Measurements from ENCODE around the gene OR6S1. TPM values are rescaled to one million over a fixed set of nuclear protein-coding genes. Genes with fewer than 3 reads are reported as not detected.

The OR6S1 gene
- total RNA-seq, 1 experiment from 2014 or later: not detected

- peaks cover 6% of the 10 kb centered on the region; the same call in 1 of the 2 replicates for H3K4me1 ChIP-seq
- no peak for DNase-seq
- ChIA-PET CTCF (interaction anchor here (2.1 kb wide), 1 partner anchor 23 kb away, joined by 10 read pairs; no protein-coding TSS in a partner anchor), POLR2A (no interaction called here)
- H3K36me3 ChIP-seq (ENCODE audit: control insufficient read depth, insufficient read depth, low read length): no peaks in the 10 kb centered on the region
- TF ChIP-seq CTCF (IDR thresholded peaks at IDR 0.05; ENCODE audit: insufficient read depth in 1 of 2, low read depth in 1 of 2, low read length in 1 of 2, severe bottlenecking in 1 of 2, unreplicated experiment in 1 of 2): no peak
- no peaks in the 10 kb centered on the region for H3K9me3 ChIP-seq
- no peak overlapping the region for H3K4me3 ChIP-seq (ENCODE audit: low read depth, low read length)
- Mint-ChIP-seq H3K27me3 (ENCODE audit: insufficient read depth, unreplicated experiment) (no peaks in the 10 kb centered on the region), H3K36me3 (ENCODE audit: insufficient read depth, unreplicated experiment) (no peaks in the 10 kb centered on the region), H3K9me3 (ENCODE audit: unreplicated experiment) (no peaks in the 10 kb centered on the region), H3K4me1 (ENCODE audit: low read depth, unreplicated experiment) (peaks cover 8% of the 10 kb centered on the region), H3K4me3 (ENCODE audit: unreplicated experiment) (no peak overlapping the region), H3K27ac (ENCODE audit: unreplicated experiment) (no peak overlapping the region)
- no TSS peak for BruUV-seq (replicated peaks)
- intact Hi-C loops (cut with micrococcal nuclease; ENCODE audit: unreplicated experiment): no loop called here
- H3K27me3 ChIP-seq (replicated peaks; ENCODE audit: control insufficient read depth, insufficient read depth, low read length): no peaks in the 10 kb centered on the region
These were observed 17.8 kb upstream of the OR6S1 start for GRCh38 chr14:20659336-20659735.

- H3K36me3 Mint-ChIP-seq (ENCODE audit: insufficient read depth, unreplicated experiment): no peaks in the 10 kb centered on the region
- H3K9me3 Mint-ChIP-seq (ENCODE audit: unreplicated experiment): no peaks in the 10 kb centered on the region
- intact Hi-C loops (cut with micrococcal nuclease; ENCODE audit: unreplicated experiment): no loop called here
- peaks cover 12% of the 10 kb centered on the region for H3K4me1 Mint-ChIP-seq (ENCODE audit: low read depth, unreplicated experiment)
- Histone ChIP-seq H3K36me3 (ENCODE audit: control insufficient read depth, insufficient read depth, low read length) (no peaks in the 10 kb centered on the region), H3K27me3 (replicated peaks; ENCODE audit: control insufficient read depth, insufficient read depth, low read length) (no peaks in the 10 kb centered on the region), H3K9me3 (no peaks in the 10 kb centered on the region), H3K4me1 (peaks cover 6% of the 10 kb centered on the region; the same call in 1 of the 2 replicates), H3K4me3 (ENCODE audit: low read depth, low read length) (no peak overlapping the region)
- no peaks in the 10 kb centered on the region for H3K27me3 Mint-ChIP-seq (ENCODE audit: insufficient read depth, unreplicated experiment)
- no peak for DNase-seq
- no peak for TF ChIP-seq CTCF (IDR thresholded peaks at IDR 0.05; ENCODE audit: insufficient read depth in 1 of 2, low read depth in 1 of 2, low read length in 1 of 2, severe bottlenecking in 1 of 2, unreplicated experiment in 1 of 2)
- POLR2A ChIA-PET: no interaction called here
- BruUV-seq (replicated peaks): no TSS peak
- CTCF ChIA-PET: interaction anchor here (0.6 to 2.1 kb wide), 8 partner anchors 22 to 246 kb away, joined by 3 to 17 read pairs (median 4); no protein-coding TSS in a partner anchor
- H3K27ac Mint-ChIP-seq (ENCODE audit: unreplicated experiment): no peak overlapping the region
- H3K4me3 Mint-ChIP-seq (ENCODE audit: unreplicated experiment): peak overlapping the region; percentile 68
These were observed 16.8 kb upstream of the OR6S1 start for GRCh38 chr14:20658246-20658645.

- Mint-ChIP-seq H3K27ac (ENCODE audit: unreplicated experiment) (no peak overlapping the region), H3K27me3 (ENCODE audit: insufficient read depth, unreplicated experiment) (no peaks in the 10 kb centered on the region), H3K36me3 (ENCODE audit: insufficient read depth, unreplicated experiment) (no peaks in the 10 kb centered on the region), H3K9me3 (ENCODE audit: unreplicated experiment) (no peaks in the 10 kb centered on the region), H3K4me3 (ENCODE audit: unreplicated experiment) (peak overlapping the region; percentile 68), H3K4me1 (ENCODE audit: low read depth, unreplicated experiment) (peaks cover 12% of the 10 kb centered on the region)
- ChIA-PET POLR2A (no interaction called here), CTCF (interaction anchor here (0.6 to 2.1 kb wide), 10 partner anchors 18 to 245 kb away, joined by 3 to 17 read pairs (median 3); partner anchors contain the start of gene RNASE4)
- intact Hi-C loops (cut with micrococcal nuclease; ENCODE audit: unreplicated experiment): loop anchor here (1.0 kb wide), 2 partner anchors 25 to 34 kb away; no protein-coding TSS in a partner anchor
- DNase-seq: peak; percentile 77 to 80
- H3K9me3 ChIP-seq: no peaks in the 10 kb centered on the region
- H3K4me3 ChIP-seq (ENCODE audit: low read depth, low read length): no peak overlapping the region
- BruUV-seq (replicated peaks): no TSS peak
- H3K36me3 ChIP-seq (ENCODE audit: control insufficient read depth, insufficient read depth, low read length): no peaks in the 10 kb centered on the region
- TF ChIP-seq CTCF (IDR thresholded peaks at IDR 0.05; ENCODE audit: insufficient read depth in 1 of 2, low read depth in 1 of 2, low read length in 1 of 2, severe bottlenecking in 1 of 2, unreplicated experiment in 1 of 2): peak; percentile 53 to 81
- H3K27me3 ChIP-seq (replicated peaks; ENCODE audit: control insufficient read depth, insufficient read depth, low read length): no peaks in the 10 kb centered on the region
- H3K4me1 ChIP-seq: peaks cover 6% of the 10 kb centered on the region; the same call in 1 of the 2 replicates
These were observed 16.0 kb upstream of the OR6S1 start for GRCh38 chr14:20657216-20658211.
